Mucosa of descending colon (tissue), 3 donors: ENCODE data around the gene OBP2A. TPM values are rescaled to one million over a fixed set of nuclear protein-coding genes. Genes with fewer than 3 reads are reported as not detected.

Experiments
- ATAC-seq: fragments of 200-7000 bp; cut with Tn5 transposase; one replicate; pipeline ENCODE4 v1.9.1; 2020; ENCODE audit warnings: mild to moderate bottlenecking, moderate library complexity
- DNase-seq, 3 donors: peaks; one replicate each; pipeline ENCODE4 v3.0.0-alpha.2; 2020
- H3K36me3 ChIP-seq: fragments of 200-600 bp; one replicate; pipeline ENCODE4 v1.8.0; 2021; ENCODE audit warnings: low read depth, mild to moderate bottlenecking
- H3K4me1 ChIP-seq: fragments of 200-600 bp; one replicate; pipeline ENCODE4 v1.8.0; 2021; ENCODE audit warnings: low read depth, mild to moderate bottlenecking
- H3K4me3 ChIP-seq: fragments of 200-600 bp; one replicate; pipeline ENCODE4 v1.8.0; 2021; ENCODE audit warnings: mild to moderate bottlenecking
- H3K9me3 ChIP-seq: fragments of 200-600 bp; one replicate; pipeline ENCODE4 v1.8.0; 2021; ENCODE audit warnings: mild to moderate bottlenecking
- CTCF ChIP-seq: fragments of 200-600 bp; IDR thresholded peaks from one replicate; pipeline ENCODE4 v1.8.0; 2022; ENCODE audit warnings: antibody characterized with exemption, mild to moderate bottlenecking
- intact Hi-C, 2 donors: fragments of 100-400 bp; cut with DNase I in 1 of 2; cut with micrococcal nuclease in 1 of 2; formaldehyde crosslinking; loops; one replicate each; pipeline versions ENCODE4 v1.11.0 to v1.11.1; 2022; cut with DNase I, micrococcal nuclease
- total RNA-seq, 3 donors: library from RNA; stranded (reverse); fragmentation: NEBNext Ultra II Directional in 2 of 3; extraction: Animal tissue kit (Norgen Biotek cat#: 25700) in 2 of 3; gene quantifications; one replicate each; pipeline versions ENCODE4 v1.2.1 to v1.2.4, GENCODE V29; 2021 to 2023
- donor health status: DM: no; HTN: no; CAD: no; lungs with moderate emphysema.
- donor health status: DM: no; HTN: no; CAD: no.
- donor health status: DM: no; HTN: yes; CAD: no.

OBP2A gene
- total RNA-seq, 3 donors from 2014 or later: not detected

GRCh38 chr9:135562235-135562745 lies 16.4 kb downstream of the OBP2A start:
- no peak for ATAC-seq
- Histone ChIP-seq H3K4me1 (no peaks in the 10 kb centered on the region), H3K4me3 (no peak overlapping the region), H3K36me3 (no peaks in the 10 kb centered on the region), H3K9me3 (no peaks in the 10 kb centered on the region)
- no peak for TF ChIP-seq CTCF
- no peak for DNase-seq
- intact Hi-C loops: no loop called here

GRCh38 chr9:135563039-135563476 lies 17.1 kb downstream of the OBP2A start:
- Histone ChIP-seq H3K4me3 (no peak overlapping the region), H3K36me3 (no peaks in the 10 kb centered on the region), H3K9me3 (no peaks in the 10 kb centered on the region), H3K4me1 (no peaks in the 10 kb centered on the region)
- intact Hi-C loops: no loop called here
- ATAC-seq: no peak
- no peak for TF ChIP-seq CTCF
- no peak for DNase-seq

- no peak for TF ChIP-seq CTCF
- H3K4me1 ChIP-seq: no peaks in the 10 kb centered on the region
- intact Hi-C loops: no loop called here
- H3K4me3 ChIP-seq: no peak overlapping the region
- DNase-seq (no peak), ATAC-seq (no peak)
- H3K36me3 ChIP-seq: no peaks in the 10 kb centered on the region
- no peaks in the 10 kb centered on the region for H3K9me3 ChIP-seq
Observed at GRCh38 chr9:135563858-135564257, 17.9 kb downstream of the OBP2A start.

GRCh38 chr9:135565141-135565628 lies 19.3 kb downstream of the OBP2A start:
- Histone ChIP-seq H3K4me1 (no peaks in the 10 kb centered on the region), H3K9me3 (no peaks in the 10 kb centered on the region), H3K4me3 (no peak overlapping the region), H3K36me3 (no peaks in the 10 kb centered on the region)
- intact Hi-C loops: no loop called here
- ATAC-seq (no peak), DNase-seq (no peak)
- no peak for TF ChIP-seq CTCF

- ATAC-seq (no peak), DNase-seq (no peak)
- no peaks in the 10 kb centered on the region for H3K36me3 ChIP-seq
- no peaks in the 10 kb centered on the region for H3K4me1 ChIP-seq
- TF ChIP-seq CTCF: no peak
- no peaks in the 10 kb centered on the region for H3K9me3 ChIP-seq
- intact Hi-C loops: no loop called here
- no peak overlapping the region for H3K4me3 ChIP-seq
Observed at GRCh38 chr9:135565636-135566035, 19.7 kb downstream of the OBP2A start.

GRCh38 chr9:135566552-135566951 lies 20.6 kb downstream of the OBP2A start:
- DNase-seq (no peak), ATAC-seq (no peak)
- TF ChIP-seq CTCF: no peak
- Histone ChIP-seq H3K36me3 (no peaks in the 10 kb centered on the region), H3K4me3 (no peak overlapping the region), H3K4me1 (no peaks in the 10 kb centered on the region), H3K9me3 (no peaks in the 10 kb centered on the region)
- intact Hi-C loops: no loop called here
